Endodermal cell (in vitro differentiated cells): ENCODE data around the gene NR0B2. TPM values are rescaled to one million over a fixed set of nuclear protein-coding genes. Genes with fewer than 3 reads are reported as not detected.

Source experiments
- DNase-seq: peaks from one replicate; pipeline ENCODE4 v3.0.0-alpha.2; 2017
- H3K27ac ChIP-seq: 2 replicates; pipeline ENCODE4 v1.5.1; 2013; ENCODE audit warnings: mild to moderate bottlenecking, low read depth, low read length, moderate library complexity
- H3K27me3 ChIP-seq: 2 replicates; pipeline ENCODE4 v1.6.1; 2013; ENCODE audit warnings: mild to moderate bottlenecking, low read length, moderate library complexity; ENCODE audit not compliant: insufficient read depth, control insufficient read depth, poor library complexity, severe bottlenecking
- H3K36me3 ChIP-seq: 2 replicates; pipeline ENCODE4 v1.7.0; 2013; ENCODE audit warnings: mild to moderate bottlenecking, low read length, moderate library complexity; ENCODE audit not compliant: control insufficient read depth, insufficient read depth
- H3K4me1 ChIP-seq: one replicate; pipeline ENCODE4 v1.7.0; 2013; ENCODE audit warnings: low read length; ENCODE audit not compliant: control insufficient read depth, insufficient read depth
- H3K4me3 ChIP-seq: 2 replicates; pipeline ENCODE4 v1.5.1; 2013; ENCODE audit warnings: mild to moderate bottlenecking, low read length, moderate library complexity
- H3K9ac ChIP-seq: 2 replicates; pipeline ENCODE4 v1.6.1; 2013; ENCODE audit warnings: mild to moderate bottlenecking, low read length, moderate library complexity; ENCODE audit not compliant: poor library complexity, severe bottlenecking; ENCODE audit errors: extremely low read depth
- H3K9me3 ChIP-seq: 2 replicates; pipeline ENCODE4 v1.6.1; 2013; ENCODE audit warnings: mild to moderate bottlenecking, low read length, moderate library complexity; ENCODE audit not compliant: control insufficient read depth
- H3K27ac Mint-ChIP-seq: 2 replicates; pipeline ENCODE4 v1.8.0; 2020; ENCODE audit warnings: mixed read lengths
- H3K27me3 Mint-ChIP-seq: 2 replicates; pipeline ENCODE4 v1.8.0; 2021; ENCODE audit warnings: mild to moderate bottlenecking, mixed read lengths; ENCODE audit not compliant: insufficient read depth
- H3K36me3 Mint-ChIP-seq: 2 replicates; pipeline ENCODE4 v1.8.0; 2020; ENCODE audit warnings: low read depth, mixed read lengths
- H3K4me1 Mint-ChIP-seq: 2 replicates; pipeline ENCODE4 v1.8.0; 2020; ENCODE audit warnings: mixed read lengths
- H3K4me3 Mint-ChIP-seq: 2 replicates; pipeline ENCODE4 v1.8.0; 2020; ENCODE audit warnings: mild to moderate bottlenecking, moderate library complexity, mixed read lengths
- H3K9me3 Mint-ChIP-seq: 2 replicates; pipeline ENCODE4 v1.8.0; 2020; ENCODE audit warnings: mild to moderate bottlenecking, mixed read lengths
- CTCF ChIP-seq: fragments of 200-600 bp; sonication (generic); conservative IDR thresholded peaks from 2 replicates; pipeline ENCODE4 v1.5.0; 2021; ENCODE audit warnings: antibody characterized with exemption, mild to moderate bottlenecking
- WGBS, 2 experiments: methylation state at CpG; one replicate each; pipeline versions ENCODE4 v1.1.5 to v1.1.7; 2013; ENCODE audit warnings: missing lambda C conversion rate in 2 of 2, mixed read lengths in 1 of 2; ENCODE audit not compliant: insufficient coverage in 1 of 2, insufficient read length in 1 of 2; 5-methylcytosine and 5-hydroxymethylcytosine counted together
- total RNA-seq, 2 donors: library from RNA; stranded (reverse); fragmentation: NEBNext Ultra II Directional in 1 of 2; extraction: Animal tissue kit (Norgen Biotek cat#: 25700) in 1 of 2; gene quantifications; 2 replicates in 1 of 2; 3 replicates in 1 of 2; pipeline ENCODE4 v1.2.1, GENCODE V29; 2021

The NR0B2 gene
- total RNA-seq, 2 donors from 2014 or later: not detected

GRCh38 chr1:26938659-26939025 lies 24.9 kb upstream of the NR0B2 start:
- no peaks in the 10 kb centered on the region for H3K27me3 Mint-ChIP-seq
- peaks cover 3% of the 10 kb centered on the region for H3K9me3 Mint-ChIP-seq
- DNase-seq: no peak
- no peak overlapping the region for H3K27ac ChIP-seq
- no peaks in the 10 kb centered on the region for H3K27me3 ChIP-seq
- H3K4me3 ChIP-seq: no peak overlapping the region
- H3K27ac Mint-ChIP-seq: peak overlapping the region; percentile 53
- peaks cover 75% of the 10 kb centered on the region for H3K36me3 ChIP-seq
- H3K36me3 Mint-ChIP-seq: peaks cover 60% of the 10 kb centered on the region
- TF ChIP-seq CTCF: no peak
- H3K4me1 ChIP-seq: peaks cover 9% of the 10 kb centered on the region
- H3K4me1 Mint-ChIP-seq: peaks cover 11% of the 10 kb centered on the region
- whole genome bisulfite sequencing, 2 experiments: 91 to 100% methylated on average over 1 to 2 of the region's 2 CpGs
- no peak overlapping the region for H3K9ac ChIP-seq
- H3K4me3 Mint-ChIP-seq: no peak overlapping the region
- no peaks in the 10 kb centered on the region for H3K9me3 ChIP-seq

- H3K27ac ChIP-seq: no peak overlapping the region
- peaks cover 71% of the 10 kb centered on the region for H3K36me3 ChIP-seq
- no peak overlapping the region for H3K4me3 ChIP-seq
Measured at GRCh38 chr1:26938004-26938658, 24.4 kb upstream of the NR0B2 start.

GRCh38 chr1:26936823-26937222 lies 23.0 kb upstream of the NR0B2 start:
- Histone ChIP-seq H3K4me1 (no peaks in the 10 kb centered on the region), H3K27me3 (no peaks in the 10 kb centered on the region), H3K27ac (no peak overlapping the region), H3K9ac (no peak overlapping the region), H3K4me3 (no peak overlapping the region), H3K36me3 (peaks cover 70% of the 10 kb centered on the region), H3K9me3 (no peaks in the 10 kb centered on the region)
- Mint-ChIP-seq H3K27ac (peak overlapping the region; percentile 75), H3K36me3 (peaks cover 56% of the 10 kb centered on the region), H3K9me3 (no peaks in the 10 kb centered on the region), H3K27me3 (no peaks in the 10 kb centered on the region), H3K4me1 (no peaks in the 10 kb centered on the region), H3K4me3 (no peak overlapping the region)
- no peak for DNase-seq
- WGBS, 2 experiments: 95 to 96% methylated on average over 6 of the region's 6 CpGs
- TF ChIP-seq CTCF: no peak

More at GRCh38 chr1:26938004-26938658, 24.4 kb upstream of the NR0B2 start:
- DNase-seq: no peak
- H3K9me3 ChIP-seq: no peaks in the 10 kb centered on the region
- no peak overlapping the region for H3K9ac ChIP-seq
- peaks cover 1% of the 10 kb centered on the region for H3K9me3 Mint-ChIP-seq
- WGBS, 2 experiments: 93% methylated on average over 4 of the region's 4 CpGs; no CpG with 5 or more reads in 1 of the 2 experiments
- H3K27me3 ChIP-seq: no peaks in the 10 kb centered on the region
- no peak overlapping the region for H3K4me3 Mint-ChIP-seq
- H3K27ac Mint-ChIP-seq: peak overlapping the region; percentile 53
- H3K4me1 Mint-ChIP-seq: peaks cover 9% of the 10 kb centered on the region
- peaks cover 59% of the 10 kb centered on the region for H3K36me3 Mint-ChIP-seq
- no peak for TF ChIP-seq CTCF
- peaks cover 9% of the 10 kb centered on the region for H3K4me1 ChIP-seq
- H3K27me3 Mint-ChIP-seq: no peaks in the 10 kb centered on the region
